GM18868 (cell line): ENCODE measurements around the gene PLPP1.

Source experiments
- ATAC-seq: cut with Tn5 transposase; IDR thresholded peaks from one replicate; pipeline ENCODE4 v1.9.1; 2021; ENCODE audit warnings: mild to moderate bottlenecking, moderate library complexity; ENCODE audit not compliant: unreplicated experiment

PLPP1 gene

GRCh38 chr5:55534436-55535198 lies at the start of gene PLPP1:
Gene PLPP1, minus strand, starts transcription at chr5:55534964. Its CDS starts 335 bp downstream, at chr5:55534629.
- peak; percentile 80 for ATAC-seq

GRCh38 chr5:55583578-55583977 lies 48.8 kb upstream of the PLPP1 start:
- ATAC-seq: no peak

GRCh38 chr5:55582256-55582655 lies 47.5 kb upstream of the PLPP1 start:
- ATAC-seq: no peak

- ATAC-seq: no peak
Measured at GRCh38 chr5:55580042-55580441, 45.3 kb upstream of the PLPP1 start.

GRCh38 chr5:55578771-55579170 lies 44.0 kb upstream of the PLPP1 start:
- ATAC-seq: no peak

- ATAC-seq: no peak
Measured at GRCh38 chr5:55577353-55578060, 42.7 kb upstream of the PLPP1 start.

GRCh38 chr5:55576661-55577060 lies 41.9 kb upstream of the PLPP1 start:
- ATAC-seq: no peak

GRCh38 chr5:55575815-55576583 lies 41.2 kb upstream of the PLPP1 start:
- ATAC-seq: no peak

GRCh38 chr5:55572600-55572999 lies 37.8 kb upstream of the PLPP1 start:
- no peak for ATAC-seq

GRCh38 chr5:55572020-55572419 lies 37.3 kb upstream of the PLPP1 start:
- no peak for ATAC-seq

- ATAC-seq: no peak
Measured at GRCh38 chr5:55570570-55570969, 35.8 kb upstream of the PLPP1 start.

- ATAC-seq: no peak
Measured at GRCh38 chr5:55570026-55570425, 35.3 kb upstream of the PLPP1 start.

GRCh38 chr5:55569513-55569865 lies 34.7 kb upstream of the PLPP1 start:
- ATAC-seq: no peak

GRCh38 chr5:55568654-55569512 lies 34.1 kb upstream of the PLPP1 start:
- ATAC-seq: no peak

GRCh38 chr5:55564721-55565120 lies 30.0 kb upstream of the PLPP1 start:
- ATAC-seq: no peak

GRCh38 chr5:55558484-55558883 lies 23.7 kb upstream of the PLPP1 start:
- ATAC-seq: no peak

- ATAC-seq: no peak
Measured at GRCh38 chr5:55557123-55557522, 22.4 kb upstream of the PLPP1 start.

GRCh38 chr5:55554585-55555202 lies 19.9 kb upstream of the PLPP1 start:
- ATAC-seq: no peak

GRCh38 chr5:55551904-55552303 lies 17.1 kb upstream of the PLPP1 start:
- ATAC-seq: no peak

- no peak for ATAC-seq
Measured at GRCh38 chr5:55551358-55551757, 16.6 kb upstream of the PLPP1 start.
